Esophagus squamous epithelium (tissue), 4 donors: ENCODE results near the gene GPR12.

ENCODE experiments used
- POLR2A ChIP-seq, 4 donors: fragments of 450-650 bp; IDR thresholded peaks; one replicate each; pipeline ENCODE4 v1.6.1; 2017; ENCODE audit warnings: antibody characterized with exemption in 4 of 4, mild to moderate bottlenecking in 4 of 4, moderate library complexity in 3 of 4
- TF ChIP-seq, protein P1 (sequence below), 6 experiments: fragments of 450-650 bp in 4 of 6; fragments of 200-600 bp in 2 of 6; sonication (generic) in 2 of 6; IDR thresholded peaks; one replicate each; pipeline ENCODE4 v1.5.1; 2016 to 2019; ENCODE audit warnings: antibody characterized with exemption in 6 of 6, mild to moderate bottlenecking in 4 of 6, moderate library complexity in 4 of 6

GRCh38 chr13:26771796-26772195 is 11.2 kb upstream of the GPR12 start:
- no peak for TF ChIP-seq POLR2A (IDR thresholded peaks at IDR 0.05)
- TF ChIP-seq, protein P1, sequence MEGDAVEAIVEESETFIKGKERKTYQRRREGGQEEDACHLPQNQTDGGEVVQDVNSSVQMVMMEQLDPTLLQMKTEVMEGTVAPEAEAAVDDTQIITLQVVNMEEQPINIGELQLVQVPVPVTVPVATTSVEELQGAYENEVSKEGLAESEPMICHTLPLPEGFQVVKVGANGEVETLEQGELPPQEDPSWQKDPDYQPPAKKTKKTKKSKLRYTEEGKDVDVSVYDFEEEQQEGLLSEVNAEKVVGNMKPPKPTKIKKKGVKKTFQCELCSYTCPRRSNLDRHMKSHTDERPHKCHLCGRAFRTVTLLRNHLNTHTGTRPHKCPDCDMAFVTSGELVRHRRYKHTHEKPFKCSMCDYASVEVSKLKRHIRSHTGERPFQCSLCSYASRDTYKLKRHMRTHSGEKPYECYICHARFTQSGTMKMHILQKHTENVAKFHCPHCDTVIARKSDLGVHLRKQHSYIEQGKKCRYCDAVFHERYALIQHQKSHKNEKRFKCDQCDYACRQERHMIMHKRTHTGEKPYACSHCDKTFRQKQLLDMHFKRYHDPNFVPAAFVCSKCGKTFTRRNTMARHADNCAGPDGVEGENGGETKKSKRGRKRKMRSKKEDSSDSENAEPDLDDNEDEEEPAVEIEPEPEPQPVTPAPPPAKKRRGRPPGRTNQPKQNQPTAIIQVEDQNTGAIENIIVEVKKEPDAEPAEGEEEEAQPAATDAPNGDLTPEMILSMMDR (IDR thresholded peaks at IDR 0.05): no peak
